ENCODE data around the gene CROCC2. TPM values are rescaled to one million over a fixed set of nuclear protein-coding genes. Genes with fewer than 3 reads are reported as not detected.

The CROCC2 gene
- total RNA-seq, 2 donors from 2014 or later, result not detected

DNA sequence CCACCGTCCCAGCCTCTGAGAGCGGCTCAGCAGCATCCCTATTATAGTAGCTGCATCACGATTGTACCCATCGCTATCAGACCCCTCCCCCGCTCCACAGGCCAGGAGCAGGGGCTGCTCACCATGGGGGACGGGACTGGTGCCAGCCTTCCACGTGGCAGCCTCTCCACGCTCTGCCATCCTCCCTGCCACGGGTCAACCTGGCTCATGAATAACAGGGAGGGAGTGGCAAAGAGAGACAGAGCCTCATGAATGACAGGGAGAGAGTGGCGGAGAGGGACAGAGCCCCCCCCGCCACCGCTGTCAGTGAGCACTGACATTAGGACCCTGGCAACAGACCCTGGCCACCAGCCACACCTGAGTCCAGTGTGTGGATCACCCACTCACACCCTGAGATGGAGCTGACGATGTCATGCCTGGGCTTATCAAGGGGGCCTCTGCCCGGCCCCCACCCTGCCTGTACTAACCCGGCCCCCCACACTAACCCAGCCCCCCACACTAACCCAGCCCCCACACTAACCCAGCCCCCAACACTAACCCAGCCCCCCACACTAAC is 16.9 kb downstream of the CROCC2 start:
- DNase-seq (ENCODE audit: low spot score), result no peak
- TF ChIP-seq, protein P1, sequence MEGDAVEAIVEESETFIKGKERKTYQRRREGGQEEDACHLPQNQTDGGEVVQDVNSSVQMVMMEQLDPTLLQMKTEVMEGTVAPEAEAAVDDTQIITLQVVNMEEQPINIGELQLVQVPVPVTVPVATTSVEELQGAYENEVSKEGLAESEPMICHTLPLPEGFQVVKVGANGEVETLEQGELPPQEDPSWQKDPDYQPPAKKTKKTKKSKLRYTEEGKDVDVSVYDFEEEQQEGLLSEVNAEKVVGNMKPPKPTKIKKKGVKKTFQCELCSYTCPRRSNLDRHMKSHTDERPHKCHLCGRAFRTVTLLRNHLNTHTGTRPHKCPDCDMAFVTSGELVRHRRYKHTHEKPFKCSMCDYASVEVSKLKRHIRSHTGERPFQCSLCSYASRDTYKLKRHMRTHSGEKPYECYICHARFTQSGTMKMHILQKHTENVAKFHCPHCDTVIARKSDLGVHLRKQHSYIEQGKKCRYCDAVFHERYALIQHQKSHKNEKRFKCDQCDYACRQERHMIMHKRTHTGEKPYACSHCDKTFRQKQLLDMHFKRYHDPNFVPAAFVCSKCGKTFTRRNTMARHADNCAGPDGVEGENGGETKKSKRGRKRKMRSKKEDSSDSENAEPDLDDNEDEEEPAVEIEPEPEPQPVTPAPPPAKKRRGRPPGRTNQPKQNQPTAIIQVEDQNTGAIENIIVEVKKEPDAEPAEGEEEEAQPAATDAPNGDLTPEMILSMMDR (IDR thresholded peaks at IDR 0.05), result no peak
- H3K27ac ChIP-seq, result no peak overlapping the region
- no peaks in the 10 kb centered on the region for H3K36me3 ChIP-seq
- no peaks in the 10 kb centered on the region for H3K9me3 ChIP-seq
- no peaks in the 10 kb centered on the region for H3K27me3 ChIP-seq (replicated peaks; ENCODE audit: insufficient read depth)
- peaks cover 7 to 10% of the 10 kb centered on the region in 2 donors for H3K4me1 ChIP-seq (ENCODE audit: control insufficient read depth in 1 of 2, low read depth in 2 of 2)
- no peak overlapping the region for H3K4me3 ChIP-seq
- no peak for ATAC-seq (ENCODE audit: insufficient number of reproducible peaks, low FRiP score, low read depth)

DNA sequence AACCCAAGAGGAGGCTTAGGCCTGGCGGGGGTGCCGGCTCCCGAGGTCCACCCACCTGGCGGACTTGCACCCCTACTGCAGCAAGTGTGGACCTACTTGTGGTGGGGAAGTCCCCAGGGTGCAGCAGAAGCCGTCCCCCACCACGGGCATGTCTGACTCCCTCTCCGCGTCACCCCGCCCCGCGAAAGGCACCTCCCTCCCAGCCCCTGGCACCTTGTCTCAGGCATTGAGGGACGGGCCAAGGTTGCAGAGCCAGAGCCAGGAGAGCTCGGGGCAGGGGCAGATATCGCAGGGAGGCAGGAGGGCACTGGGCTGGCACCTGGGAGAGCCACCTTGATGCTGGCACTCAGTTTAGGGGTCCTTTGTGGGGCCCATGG is 19.0 kb downstream of the CROCC2 start:
- ATAC-seq (ENCODE audit: insufficient number of reproducible peaks, low FRiP score, low read depth) (no peak), DNase-seq (ENCODE audit: low spot score) (no peak)
- Histone ChIP-seq H3K4me1 (ENCODE audit: control insufficient read depth in 1 of 2, low read depth in 2 of 2) (peaks cover 7 to 10% of the 10 kb centered on the region in 2 donors), H3K9me3 (no peaks in the 10 kb centered on the region), H3K36me3 (no peaks in the 10 kb centered on the region), H3K27me3 (replicated peaks; ENCODE audit: insufficient read depth) (no peaks in the 10 kb centered on the region), H3K4me3 (no peak overlapping the region), H3K27ac (no peak overlapping the region)
- TF ChIP-seq, protein P1 (IDR thresholded peaks at IDR 0.05), result no peak

DNA sequence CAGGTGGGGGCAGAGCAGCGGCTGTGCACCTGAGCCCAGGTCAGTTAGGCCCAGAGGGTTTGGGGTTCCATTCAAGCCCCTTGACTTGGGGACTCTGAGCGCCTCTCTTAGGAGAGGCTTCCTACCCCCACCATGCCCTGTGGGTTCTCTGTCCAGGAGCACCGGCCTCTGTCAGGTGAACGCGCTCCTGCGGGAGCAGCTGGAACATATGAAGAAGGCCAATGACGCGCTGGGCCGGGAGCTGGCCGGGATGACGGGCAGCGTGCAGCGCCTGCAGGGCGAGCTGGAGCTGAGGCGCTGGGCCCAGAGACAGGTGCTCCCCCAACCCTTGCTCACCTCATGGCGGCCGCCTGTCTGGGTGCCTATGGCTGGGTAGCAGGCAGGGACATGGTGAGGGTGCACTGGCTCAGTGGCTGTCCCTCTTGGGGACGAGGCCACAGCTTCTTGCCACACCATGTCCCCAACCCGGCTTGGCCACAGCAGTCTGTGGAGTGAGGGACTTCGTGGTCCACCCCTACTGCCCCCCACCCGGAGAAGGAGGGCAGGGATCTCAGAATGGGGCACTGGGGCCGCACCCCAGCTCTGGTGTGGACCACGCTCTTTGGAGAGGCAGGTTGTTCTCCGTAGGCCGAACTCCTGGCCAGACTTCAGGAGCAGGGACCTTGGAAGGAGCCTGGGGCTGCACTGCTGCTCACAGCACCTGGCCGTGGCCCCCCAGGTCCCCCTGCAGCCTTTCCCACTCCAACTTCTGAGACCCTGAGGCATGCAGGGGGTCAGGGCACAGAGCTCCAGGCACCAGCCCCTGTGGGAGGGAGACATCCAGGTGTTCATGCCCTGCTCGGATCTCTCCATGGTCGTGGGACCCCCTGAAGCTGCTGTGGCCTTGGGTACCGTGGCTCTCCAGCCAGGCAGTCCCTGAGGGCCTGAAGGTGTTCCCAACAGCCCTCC is 19.7 kb downstream of the CROCC2 start:
- DNase-seq (ENCODE audit: low spot score) (no peak), ATAC-seq (ENCODE audit: insufficient number of reproducible peaks, low FRiP score, low read depth) (no peak)
- H3K27ac ChIP-seq, result no peak overlapping the region
- H3K4me3 ChIP-seq, result no peak overlapping the region
- H3K9me3 ChIP-seq, result no peaks in the 10 kb centered on the region
- H3K27me3 ChIP-seq (replicated peaks; ENCODE audit: insufficient read depth), result no peaks in the 10 kb centered on the region
- peaks cover 4 to 10% of the 10 kb centered on the region in 2 donors for H3K4me1 ChIP-seq (ENCODE audit: control insufficient read depth in 1 of 2, low read depth in 2 of 2)
- no peaks in the 10 kb centered on the region for H3K36me3 ChIP-seq
- TF ChIP-seq, protein P1 (IDR thresholded peaks at IDR 0.05), result no peak

DNA sequence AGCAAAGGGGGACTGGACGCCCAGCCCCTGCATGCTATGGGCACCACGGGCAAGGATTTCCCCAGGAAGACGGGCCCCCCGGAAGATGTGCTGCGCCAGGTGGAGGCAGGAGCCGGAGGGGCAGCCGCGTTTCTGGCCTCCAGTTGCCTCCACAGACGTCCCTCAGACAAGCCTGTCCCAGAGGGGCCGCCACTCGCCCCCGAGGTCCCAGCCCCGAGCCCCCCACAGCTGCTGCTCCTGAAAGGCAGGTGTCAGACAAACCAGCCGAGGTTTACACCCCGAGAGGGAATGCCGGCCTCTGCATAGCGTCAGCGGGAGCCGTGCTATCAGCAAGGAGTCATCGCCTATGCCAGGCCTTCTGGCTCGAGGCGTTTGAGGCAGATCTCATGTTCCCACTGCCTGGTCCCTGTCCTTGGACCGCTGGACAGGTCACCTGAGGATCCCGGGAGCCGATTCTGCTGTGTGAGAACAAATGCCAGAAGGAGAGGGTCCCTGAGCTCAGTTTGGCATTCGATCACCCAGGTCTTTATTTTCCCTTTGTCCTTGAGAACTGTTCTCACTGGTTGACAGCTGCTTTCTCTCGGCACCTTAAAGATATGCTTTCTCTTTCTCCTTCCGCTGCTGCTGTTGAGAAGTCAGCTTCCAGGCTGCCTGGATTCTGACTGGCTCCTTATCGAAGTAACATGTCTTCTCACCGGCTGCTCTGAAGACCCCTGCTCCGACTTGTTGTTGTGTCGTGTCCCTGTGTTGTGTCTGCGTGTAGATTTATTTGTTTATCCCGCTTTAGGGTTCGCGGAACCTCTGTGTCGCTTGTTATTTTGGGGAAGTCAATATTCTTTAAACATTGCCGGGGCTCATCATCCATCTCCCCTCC is 20.6 kb downstream of the CROCC2 start:
- Histone ChIP-seq H3K36me3 (no peaks in the 10 kb centered on the region), H3K27me3 (replicated peaks; ENCODE audit: insufficient read depth) (no peaks in the 10 kb centered on the region), H3K9me3 (no peaks in the 10 kb centered on the region), H3K27ac (no peak overlapping the region), H3K4me1 (ENCODE audit: control insufficient read depth in 1 of 2, low read depth in 2 of 2) (peaks cover 0 to 2% of the 10 kb centered on the region in 2 donors), H3K4me3 (no peak overlapping the region)
- TF ChIP-seq, protein P1 (IDR thresholded peaks at IDR 0.05), result no peak
- ATAC-seq (ENCODE audit: insufficient number of reproducible peaks, low FRiP score, low read depth), result no peak
- DNase-seq (ENCODE audit: low spot score), result no peak

DNA sequence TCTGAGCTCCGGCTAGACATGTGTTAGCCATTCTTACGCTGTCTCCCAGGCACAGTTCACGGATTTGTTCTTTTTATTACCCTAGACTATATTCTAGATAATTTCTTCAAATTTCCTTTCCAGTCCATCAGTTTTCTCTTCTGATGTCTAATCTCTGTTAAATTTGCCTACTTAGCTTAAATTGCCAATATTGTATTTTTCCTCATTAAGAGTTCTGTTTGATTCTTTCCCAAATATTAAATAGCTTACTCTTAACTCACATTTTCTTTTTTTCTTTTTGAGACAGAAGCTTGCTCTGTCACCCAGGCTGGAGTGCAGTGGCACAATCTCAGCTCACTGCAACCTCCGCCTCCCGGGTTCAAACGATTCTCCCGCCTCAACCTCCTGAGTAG is 21.2 kb downstream of the CROCC2 start:
- no peaks in the 10 kb centered on the region for H3K36me3 ChIP-seq
- ATAC-seq (ENCODE audit: insufficient number of reproducible peaks, low FRiP score, low read depth) (no peak), DNase-seq (ENCODE audit: low spot score) (no peak)
- H3K27ac ChIP-seq, result no peak overlapping the region
- H3K27me3 ChIP-seq (replicated peaks; ENCODE audit: insufficient read depth), result no peaks in the 10 kb centered on the region
- H3K9me3 ChIP-seq, result no peaks in the 10 kb centered on the region
- TF ChIP-seq, protein P1 (IDR thresholded peaks at IDR 0.05), result no peak
- H3K4me3 ChIP-seq, result no peak overlapping the region
- no peaks in the 10 kb centered on the region for H3K4me1 ChIP-seq (ENCODE audit: control insufficient read depth in 1 of 2, low read depth in 2 of 2)
